Bone marrow (tissue), 2 donors: Measurements from ENCODE around the gene CDC14B.
"Not testable (repeated sequence)": the region's sequence is repeated elsewhere in the genome, so short reads cannot be mapped to it uniquely, and the experiment has no call there.

Source experiments
- DNase-seq, 2 donors: peaks; one replicate each; lab custom pipeline; 2025; lab: John Stamatoyannopoulos, UW

Gene CDC14B

GRCh38 chr9:96550659-96551058 is 69.0 kb downstream of the CDC14B start:
- DNase-seq, result no peak

GRCh38 chr9:96543131-96543530 is 76.5 kb downstream of the CDC14B start:
- not testable (repeated sequence) for DNase-seq

GRCh38 chr9:96540106-96540505 is 79.5 kb downstream of the CDC14B start:
- no peak for DNase-seq

- no peak for DNase-seq
Measured at GRCh38 chr9:96532173-96532572, 87.5 kb downstream of the CDC14B start.

- no peak for DNase-seq
Measured at GRCh38 chr9:96524764-96525163, 94.9 kb downstream of the CDC14B start.

GRCh38 chr9:96524045-96524444 is 95.6 kb downstream of the CDC14B start:
- no peak for DNase-seq

GRCh38 chr9:96523374-96523773 is 96.3 kb downstream of the CDC14B start:
- DNase-seq, result no peak

- no peak for DNase-seq
Measured at GRCh38 chr9:96522366-96522765, 97.3 kb downstream of the CDC14B start.

- no peak for DNase-seq
Measured at GRCh38 chr9:96519787-96520186, 99.9 kb downstream of the CDC14B start.

GRCh38 chr9:96519095-96519494 is 100.5 kb downstream of the CDC14B start:
- no peak for DNase-seq

- no peak for DNase-seq
Measured at GRCh38 chr9:96515621-96516470, 103.8 kb downstream of the CDC14B start.

- DNase-seq, result no peak
Measured at GRCh38 chr9:96514800-96515158, 104.9 kb downstream of the CDC14B start.

- DNase-seq, result no peak
Measured at GRCh38 chr9:96514108-96514799, 105.4 kb downstream of the CDC14B start.

- DNase-seq, result no peak
Measured at GRCh38 chr9:96513622-96514021, 106.0 kb downstream of the CDC14B start.

GRCh38 chr9:96512240-96512639 is 107.4 kb downstream of the CDC14B start:
- no peak for DNase-seq

- DNase-seq, result no peak
Measured at GRCh38 chr9:96510258-96510657, 109.4 kb downstream of the CDC14B start.

- no peak for DNase-seq
Measured at GRCh38 chr9:96509848-96510247, 109.8 kb downstream of the CDC14B start.

- DNase-seq, result no peak
Measured at GRCh38 chr9:96509026-96509425, 110.6 kb downstream of the CDC14B start.

- DNase-seq, result no peak
Measured at GRCh38 chr9:96508227-96508940, 111.3 kb downstream of the CDC14B start.

GRCh38 chr9:96505316-96505991 is 114.2 kb downstream of the CDC14B start:
- no peak for DNase-seq

GRCh38 chr9:96503918-96504317 is 115.7 kb downstream of the CDC14B start:
- DNase-seq, result no peak

- not testable (repeated sequence) for DNase-seq
Measured at GRCh38 chr9:96503374-96503748, 116.3 kb downstream of the CDC14B start.
